22Rv1 (cell line): ENCODE data around the gene FAM53C.

Experiments
- ZFX ChIP-seq: fragments of 450-650 bp; IDR thresholded peaks from 2 replicates; pipeline ENCODE4 v1.6.1; 2017; ENCODE audit warnings: antibody characterized with exemption, borderline replicate concordance
- TF ChIP-seq, protein P1 (sequence below): fragments of 450-650 bp; IDR thresholded peaks from 2 replicates; pipeline ENCODE4 v1.5.1; 2017; ENCODE audit warnings: mild to moderate bottlenecking

DNA sequence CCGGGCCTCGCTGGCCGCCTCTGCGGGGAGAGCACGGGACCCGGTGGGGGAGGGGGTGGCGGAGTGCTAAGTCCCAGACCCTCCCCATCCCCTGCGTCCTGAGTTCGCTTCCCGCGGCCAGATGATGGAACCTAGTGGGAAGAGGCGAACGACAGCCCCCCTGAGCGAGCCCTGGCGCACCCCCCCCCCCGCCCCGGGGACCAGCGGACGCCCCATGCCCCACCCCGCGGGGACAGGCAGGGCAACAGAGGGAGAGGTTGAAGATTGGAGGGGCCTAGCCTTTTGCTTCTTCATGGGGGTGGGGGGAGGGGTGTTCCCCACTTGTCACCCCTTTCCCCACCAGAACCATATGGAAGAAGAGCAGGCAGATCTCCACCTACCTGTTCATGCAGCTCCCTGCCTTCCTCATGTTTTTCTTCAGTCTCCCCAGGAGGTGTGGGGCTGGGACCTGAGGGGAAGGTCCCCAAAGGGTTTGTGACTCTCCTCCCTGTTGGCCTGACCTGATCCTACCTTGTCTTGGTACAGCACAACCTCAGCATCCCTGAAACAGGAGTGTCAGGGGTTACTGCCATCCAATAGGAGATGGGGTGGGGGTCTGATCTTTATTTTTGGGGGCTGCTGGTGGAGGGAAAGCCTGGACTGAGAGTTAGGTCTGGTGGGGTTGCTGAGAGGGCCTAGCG lies 485 bp downstream of the FAM53C start:
- TF ChIP-seq, protein P1, sequence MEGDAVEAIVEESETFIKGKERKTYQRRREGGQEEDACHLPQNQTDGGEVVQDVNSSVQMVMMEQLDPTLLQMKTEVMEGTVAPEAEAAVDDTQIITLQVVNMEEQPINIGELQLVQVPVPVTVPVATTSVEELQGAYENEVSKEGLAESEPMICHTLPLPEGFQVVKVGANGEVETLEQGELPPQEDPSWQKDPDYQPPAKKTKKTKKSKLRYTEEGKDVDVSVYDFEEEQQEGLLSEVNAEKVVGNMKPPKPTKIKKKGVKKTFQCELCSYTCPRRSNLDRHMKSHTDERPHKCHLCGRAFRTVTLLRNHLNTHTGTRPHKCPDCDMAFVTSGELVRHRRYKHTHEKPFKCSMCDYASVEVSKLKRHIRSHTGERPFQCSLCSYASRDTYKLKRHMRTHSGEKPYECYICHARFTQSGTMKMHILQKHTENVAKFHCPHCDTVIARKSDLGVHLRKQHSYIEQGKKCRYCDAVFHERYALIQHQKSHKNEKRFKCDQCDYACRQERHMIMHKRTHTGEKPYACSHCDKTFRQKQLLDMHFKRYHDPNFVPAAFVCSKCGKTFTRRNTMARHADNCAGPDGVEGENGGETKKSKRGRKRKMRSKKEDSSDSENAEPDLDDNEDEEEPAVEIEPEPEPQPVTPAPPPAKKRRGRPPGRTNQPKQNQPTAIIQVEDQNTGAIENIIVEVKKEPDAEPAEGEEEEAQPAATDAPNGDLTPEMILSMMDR = no peak
- TF ChIP-seq ZFX = no peak
